SKM-1 (cell line): ENCODE measurements around the gene PALS1.
A peak's percentile ranks its signal among the peaks of the same experiment; 100 is the strongest.

Experiments used
- DNase-seq: peaks from one replicate; lab custom pipeline; 2025; ENCODE audit not compliant: unreplicated experiment; lab: John Stamatoyannopoulos, UW

The PALS1 gene

DNA sequence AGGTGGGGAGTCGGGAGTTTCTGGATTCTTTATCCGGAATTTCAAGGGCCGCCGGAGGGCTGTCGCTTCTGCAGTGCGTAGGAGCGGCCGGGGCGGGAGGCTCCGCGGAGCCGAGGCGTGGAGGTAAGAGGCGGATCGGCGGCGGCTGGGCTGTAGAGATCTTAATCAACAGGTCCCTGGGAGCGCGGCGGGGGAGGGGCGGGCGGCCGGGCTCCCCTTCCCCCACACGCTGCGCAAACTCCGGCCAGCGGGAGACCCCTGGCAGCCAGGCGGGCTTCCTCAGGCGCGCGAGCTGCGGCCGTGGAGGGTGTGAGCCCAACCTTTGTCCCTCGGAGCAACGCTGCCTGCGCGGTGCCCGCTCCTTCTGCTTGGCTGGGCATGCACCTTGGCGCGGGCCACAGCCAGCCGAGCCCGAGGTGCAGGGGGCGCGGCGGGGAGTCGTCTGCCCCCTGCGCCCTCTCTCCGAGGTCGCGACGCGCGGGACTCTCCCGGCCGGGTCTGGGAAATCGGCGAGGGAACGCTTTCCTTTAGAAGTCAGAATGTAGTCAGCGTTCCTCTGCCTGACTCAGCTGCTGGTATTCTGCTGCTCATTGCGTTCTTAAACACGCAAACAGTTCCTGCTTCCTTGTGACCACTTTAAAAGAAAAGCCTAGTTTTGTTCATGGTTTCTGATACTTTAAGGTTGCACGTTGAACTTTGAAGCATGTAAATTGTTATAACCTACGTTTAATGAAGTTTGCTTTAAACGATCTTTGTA is at the start of gene PALS1:
TSS of gene PALS1 (plus strand) at position 25 of the 757 bp plus-strand sequence. CDS start 37,736 bp downstream, outside the sequence.
- peak; percentile 2 for DNase-seq

DNA sequence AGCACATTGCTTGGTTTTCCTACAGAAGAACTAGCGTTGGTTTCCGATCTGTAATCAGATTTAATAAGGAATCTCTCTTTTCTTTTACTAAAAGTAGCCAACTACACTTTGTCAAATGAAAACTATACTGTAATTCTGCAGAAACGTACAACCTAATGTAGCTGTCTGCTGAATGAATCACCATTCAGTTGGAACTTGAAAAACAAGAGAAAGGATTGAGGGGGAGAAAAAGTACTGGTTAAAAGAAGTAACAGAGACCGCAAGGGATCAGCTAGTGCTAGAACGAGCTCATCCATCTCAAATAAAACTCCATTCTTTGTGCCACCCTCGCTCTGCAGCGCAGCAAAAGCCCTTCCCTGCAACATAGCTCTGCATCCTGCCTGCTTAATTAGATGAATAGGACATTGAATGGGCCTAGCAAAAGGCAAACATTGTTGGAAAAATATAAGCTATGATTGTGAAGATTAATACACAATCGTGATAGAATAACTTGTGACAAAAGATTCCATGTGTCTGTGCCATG is 49.4 kb upstream of the PALS1 start:
- DNase-seq = no peak

DNA sequence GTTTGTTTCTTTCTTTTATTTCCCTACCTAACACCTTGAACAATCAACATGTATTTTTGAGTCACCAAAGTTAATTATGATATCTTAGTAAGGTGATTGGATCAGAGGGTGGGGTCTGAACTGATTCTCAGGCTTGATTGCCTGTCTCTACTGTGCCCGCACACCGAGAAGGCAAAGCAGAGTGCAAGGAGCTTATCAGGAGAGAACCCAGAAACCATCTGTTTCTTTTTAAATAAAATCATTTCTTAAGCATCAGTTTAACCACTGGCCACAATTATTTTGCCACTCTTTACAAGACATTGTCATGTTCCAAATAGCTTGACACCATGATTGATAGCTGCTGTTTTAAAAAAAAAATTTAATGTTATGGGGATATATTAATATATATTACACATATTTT is 48.9 kb upstream of the PALS1 start:
- DNase-seq = no peak

DNA sequence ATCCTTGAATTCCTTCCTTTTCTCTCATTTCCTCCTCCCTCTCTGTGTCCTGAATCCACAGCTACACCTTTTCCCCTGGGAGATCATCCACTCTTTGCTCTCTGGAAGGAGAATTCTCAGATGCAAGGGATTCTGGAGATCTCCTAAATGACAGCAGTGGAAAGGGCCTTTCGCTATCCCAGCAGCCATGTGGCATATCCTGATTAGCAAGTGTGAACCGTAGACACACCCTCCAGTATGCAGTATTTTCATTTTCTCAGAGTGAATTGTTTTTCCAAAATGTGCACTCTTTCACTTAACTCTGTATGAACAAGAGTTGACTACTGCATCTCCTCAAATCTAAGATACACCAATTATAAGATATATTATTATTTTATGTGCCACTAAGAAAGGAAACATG is 46.0 kb upstream of the PALS1 start:
- DNase-seq = no peak

DNA sequence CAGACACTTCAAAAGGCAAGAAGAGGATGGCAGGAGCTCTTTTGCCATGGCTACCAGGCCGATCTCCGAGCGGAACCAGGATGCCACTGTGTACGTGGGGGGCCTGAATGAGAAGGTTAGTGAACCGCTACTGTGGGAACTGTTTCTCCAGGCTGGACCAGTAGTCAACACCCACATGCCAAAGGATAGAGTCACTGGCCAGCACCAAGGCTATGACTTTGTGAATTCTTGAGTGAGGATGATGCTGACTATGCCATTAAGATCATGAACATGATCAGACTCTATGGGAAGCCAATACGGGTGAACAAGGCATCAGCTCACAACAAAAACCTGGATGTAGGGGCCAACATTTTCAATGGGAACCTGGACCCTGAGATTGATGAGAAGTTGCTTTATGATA is 42.2 kb upstream of the PALS1 start:
- DNase-seq = no peak

DNA sequence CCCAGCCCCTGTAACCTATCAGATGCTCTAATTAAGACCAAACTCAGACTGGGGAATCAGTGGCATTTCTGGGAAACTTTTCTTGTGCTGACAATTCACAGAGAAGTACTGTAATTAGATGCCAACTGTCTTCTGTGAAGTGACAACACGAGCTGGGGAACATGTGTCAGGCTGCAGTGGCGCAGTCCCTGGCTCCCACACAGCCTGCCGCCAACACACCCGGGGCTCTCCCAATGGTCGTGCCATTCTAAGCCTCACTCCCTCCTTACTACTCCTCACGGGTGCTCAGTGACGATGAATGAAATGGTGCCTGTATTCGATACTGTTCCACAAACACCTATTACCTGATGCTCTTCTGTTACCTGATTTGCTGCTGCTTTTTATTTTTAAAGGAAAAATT is 33.4 kb upstream of the PALS1 start:
- DNase-seq = no peak

DNA sequence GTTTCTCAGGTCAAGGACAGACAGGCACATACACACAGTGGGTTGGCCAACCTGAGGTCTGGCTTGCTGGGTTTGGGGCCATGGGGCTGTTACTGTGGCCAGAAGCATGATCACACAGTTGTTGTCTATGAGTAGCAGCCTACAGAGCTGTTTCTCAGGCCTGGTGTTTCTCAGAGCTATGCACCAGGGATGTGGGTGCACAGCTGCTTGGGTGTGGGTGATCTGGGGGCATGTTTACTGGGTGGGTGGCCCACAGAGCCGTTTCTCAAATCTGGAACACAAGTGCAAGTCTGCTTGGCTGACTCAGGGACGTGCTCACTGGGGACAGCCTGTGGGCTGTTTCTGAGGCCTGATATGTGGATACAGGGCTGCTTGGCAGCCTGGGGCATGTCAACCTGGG is 23.1 kb upstream of the PALS1 start:
- no peak for DNase-seq

DNA sequence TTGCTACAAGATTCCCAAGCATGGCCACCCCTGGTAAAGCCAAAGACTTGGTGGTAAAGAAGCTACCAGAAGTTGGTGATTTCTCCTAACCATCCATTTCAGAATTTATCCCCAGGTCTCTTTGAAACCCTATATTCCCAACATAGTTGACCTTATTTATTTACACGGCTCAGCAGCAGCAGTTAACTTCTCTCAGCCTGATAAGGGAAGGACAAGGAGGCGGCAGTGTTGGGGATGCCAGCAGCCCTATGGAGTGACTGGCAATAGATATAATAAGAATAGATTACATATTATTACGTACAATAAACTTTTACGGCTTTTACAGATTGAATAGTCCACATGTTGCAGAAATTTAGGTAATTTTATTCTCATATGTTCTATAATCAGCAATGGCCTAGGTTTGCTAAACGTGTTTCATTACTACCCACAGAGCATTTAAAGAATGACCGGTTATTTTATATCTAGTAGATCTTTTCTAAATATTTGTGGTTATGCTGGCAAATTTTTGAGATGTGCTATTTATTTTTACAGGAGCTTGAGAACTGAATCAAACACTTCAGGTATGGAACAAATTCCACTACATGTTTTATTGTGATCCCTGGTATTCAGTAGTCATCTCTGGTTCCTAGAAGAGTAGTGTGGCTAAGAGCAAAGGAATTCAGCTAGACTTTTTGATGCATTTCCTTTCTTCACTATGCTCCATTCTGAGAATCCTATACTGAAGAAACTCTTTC is 19.8 kb upstream of the PALS1 start:
- no peak for DNase-seq

DNA sequence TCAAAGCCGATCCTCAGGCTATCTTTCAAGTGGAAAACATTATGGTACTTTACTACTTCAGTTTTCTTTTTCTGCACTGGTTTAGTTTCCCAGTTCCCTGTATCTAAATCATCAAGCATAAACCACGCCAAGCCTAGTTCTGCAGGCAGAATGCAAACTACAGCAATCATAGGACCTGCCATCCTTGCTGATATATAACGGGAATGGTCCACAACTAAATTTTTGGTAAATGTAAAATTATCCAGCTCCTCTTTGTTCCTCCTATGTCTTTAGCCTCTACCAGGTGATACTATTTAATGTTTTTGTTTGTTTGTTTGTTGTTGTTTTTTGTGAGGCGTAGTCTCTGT is 19.3 kb upstream of the PALS1 start:
- no peak for DNase-seq

DNA sequence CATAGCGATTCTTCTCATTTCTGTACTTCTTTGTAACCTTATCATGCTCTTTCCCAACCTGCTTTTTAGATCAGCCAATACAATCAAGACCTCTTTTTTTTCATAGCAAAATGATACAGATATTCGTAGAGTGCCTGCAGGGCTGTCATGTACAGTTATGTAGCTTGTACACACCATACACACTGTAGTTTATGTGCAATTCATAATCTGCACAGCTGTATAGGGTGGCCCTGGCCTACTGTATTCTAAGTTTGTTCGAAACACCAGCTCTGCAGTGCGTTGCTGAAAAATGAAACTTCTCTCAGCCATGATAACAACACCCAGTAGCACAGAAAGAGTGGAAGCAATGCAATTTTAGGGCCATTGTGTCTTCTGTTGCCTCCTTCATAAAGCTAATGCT is 15.7 kb upstream of the PALS1 start:
- DNase-seq = no peak

DNA sequence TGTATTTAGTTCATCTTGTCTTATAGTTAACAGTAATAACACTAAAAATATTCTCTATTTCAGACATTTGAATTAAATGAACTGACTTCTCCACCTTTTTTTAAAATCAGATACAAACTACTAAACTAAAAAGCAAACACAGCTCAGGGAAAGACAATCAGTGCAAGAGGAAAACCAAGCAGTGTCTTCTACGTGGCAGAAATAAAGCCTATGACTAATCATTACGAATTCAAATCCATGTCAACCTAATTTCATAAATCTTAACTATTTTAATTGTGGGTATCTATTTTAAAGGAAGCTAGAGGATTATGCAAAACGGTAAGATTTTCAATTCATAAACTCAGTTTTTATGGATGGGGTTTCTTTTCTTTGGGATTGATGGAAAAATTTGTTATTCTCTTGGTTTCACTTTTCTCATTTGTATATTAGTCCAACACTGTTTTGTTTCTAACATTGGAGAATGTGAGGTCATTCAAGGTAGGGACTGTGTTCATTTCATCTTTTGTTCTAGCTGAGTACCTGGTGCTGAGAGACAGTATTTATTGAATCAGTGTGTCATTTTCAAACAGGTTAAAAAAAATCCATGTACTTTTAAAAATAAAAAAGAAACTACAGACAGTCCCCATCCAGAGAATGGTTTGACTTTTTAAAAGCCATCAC is 12.8 kb upstream of the PALS1 start:
- DNase-seq = no peak

DNA sequence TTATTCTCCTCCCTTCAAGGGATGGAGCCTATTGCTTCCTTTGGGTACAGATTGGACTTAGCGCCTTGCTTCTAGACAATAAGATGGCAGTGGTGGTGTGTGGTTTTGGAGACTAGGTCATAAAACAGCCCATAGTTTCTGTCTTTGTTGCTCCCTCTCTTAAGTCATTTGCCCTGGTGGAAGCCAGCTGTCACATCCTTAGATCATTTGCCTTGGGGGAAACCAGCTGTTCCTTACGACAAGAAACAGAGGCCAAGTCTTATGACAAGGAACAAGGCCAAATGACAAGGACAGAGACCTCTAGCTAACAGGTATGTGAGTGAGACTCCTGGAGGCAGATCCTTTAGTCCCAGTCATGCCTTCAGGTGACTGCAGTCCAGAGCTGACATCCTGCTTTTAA is 9.2 kb upstream of the PALS1 start:
- DNase-seq = no peak

DNA sequence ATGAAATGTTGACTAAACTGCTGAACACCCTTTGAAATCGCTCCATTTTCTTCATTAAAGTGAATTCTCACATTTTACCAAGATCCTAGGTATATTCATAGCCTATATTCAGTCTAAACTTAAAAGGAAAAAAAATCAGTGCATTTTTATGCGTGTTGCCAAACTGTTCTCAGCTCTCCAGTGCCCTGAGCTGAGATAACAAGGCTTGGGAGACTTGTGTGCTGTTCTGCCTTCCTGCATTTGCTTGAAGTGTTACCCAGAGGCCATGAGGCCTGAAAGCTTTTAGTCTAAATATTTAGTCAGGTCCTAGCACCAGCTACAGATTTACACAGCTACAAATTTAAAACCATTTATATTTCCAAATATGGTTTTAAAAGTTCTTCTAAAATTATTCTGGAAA is 8.6 kb upstream of the PALS1 start:
- no peak for DNase-seq

DNA sequence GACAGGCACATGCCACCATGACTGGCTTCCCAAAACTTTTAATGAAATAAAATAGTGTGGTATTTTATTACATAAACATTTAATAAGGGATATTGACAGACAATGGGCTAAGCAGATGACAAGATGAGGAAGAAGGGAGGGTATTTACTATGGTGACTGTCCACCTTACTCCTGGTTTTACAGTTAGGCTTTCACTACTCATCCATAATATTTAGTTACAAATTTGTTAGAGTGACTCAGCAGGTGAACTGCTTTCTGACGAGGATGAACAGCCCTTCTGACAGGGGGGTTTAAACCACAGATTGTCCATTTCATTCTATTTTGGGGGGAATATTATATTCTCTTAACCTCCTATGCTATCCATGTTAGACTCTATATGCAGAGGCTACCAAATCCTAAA is 3.6 kb upstream of the PALS1 start:
- DNase-seq = no peak

DNA sequence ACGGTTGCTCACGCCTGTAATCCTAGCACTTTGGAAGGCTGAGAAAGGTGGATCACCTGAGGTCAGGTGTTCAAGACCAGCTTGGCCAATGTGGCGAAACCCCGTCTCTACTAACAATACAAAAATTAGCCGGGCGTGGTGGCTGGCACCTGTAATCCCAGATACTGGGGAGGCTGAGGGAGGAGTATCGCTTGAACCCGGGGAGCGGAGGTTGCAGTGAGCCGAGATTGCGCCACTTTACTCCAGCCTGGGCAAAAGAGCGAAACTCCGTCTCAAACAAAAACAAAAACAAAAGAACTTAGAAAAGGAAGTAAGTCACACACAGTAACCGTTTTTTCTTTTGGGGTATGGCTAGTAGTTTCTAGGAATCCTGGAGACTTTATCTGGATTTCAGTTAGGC is 1.7 kb upstream of the PALS1 start:
- no peak for DNase-seq

DNA sequence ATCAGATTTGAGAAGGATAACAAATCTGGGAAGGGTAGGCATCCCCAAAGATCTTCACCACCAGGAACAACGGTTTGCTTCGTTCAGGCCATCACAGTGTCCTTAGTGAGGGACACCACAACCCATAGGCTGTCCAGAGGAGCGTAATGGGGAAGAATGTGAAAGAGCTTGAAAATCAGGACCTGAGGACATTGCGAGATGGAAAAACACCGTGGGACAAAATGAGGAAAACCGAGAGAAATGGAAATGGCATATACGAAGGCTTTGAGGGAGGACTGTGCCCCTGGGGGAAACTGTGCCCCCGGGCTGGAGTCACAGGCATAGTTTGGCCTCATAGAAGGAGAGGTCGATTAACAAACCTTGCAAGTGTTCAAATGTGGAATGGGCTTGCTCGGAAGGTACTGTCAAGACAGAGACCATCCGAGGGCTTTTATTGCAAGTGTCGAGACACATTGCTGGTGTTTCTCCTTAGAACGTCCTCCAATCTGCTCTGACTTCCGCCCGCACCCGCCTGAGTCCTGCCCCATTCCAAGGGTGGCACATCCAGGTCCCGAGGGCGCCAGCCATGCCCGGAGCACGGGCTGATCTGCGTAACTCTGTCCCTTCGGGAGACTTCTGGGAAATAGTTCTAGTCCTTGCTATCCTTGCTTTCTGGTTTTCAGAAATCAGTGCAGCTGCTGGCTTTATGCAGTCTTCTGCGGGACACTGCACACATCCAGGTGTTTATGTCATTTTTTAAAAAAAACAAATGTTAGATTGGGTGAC is 885 bp upstream of the PALS1 start:
- no peak for DNase-seq

DNA sequence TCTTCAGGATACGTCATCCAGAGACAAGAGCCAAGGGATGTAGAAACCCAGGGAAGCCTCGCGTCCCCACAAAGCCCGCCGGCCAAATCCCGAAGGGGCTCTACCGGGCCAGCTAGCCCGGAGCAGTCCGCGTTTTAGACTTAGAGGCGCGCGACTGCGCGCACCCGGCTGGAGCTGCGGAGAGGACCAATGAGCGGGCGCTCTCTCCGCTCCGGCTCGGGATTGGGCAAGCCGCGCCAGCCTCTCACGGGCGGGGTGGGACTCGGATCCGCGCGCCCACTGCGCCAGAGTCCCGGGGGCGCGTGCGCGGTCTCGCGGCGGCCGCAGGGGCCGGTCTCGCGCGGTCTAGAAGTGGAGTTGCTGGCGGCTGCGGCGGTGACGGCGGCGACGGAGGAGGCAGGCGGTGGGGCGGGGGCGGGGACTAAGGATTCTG is 241 bp upstream of the PALS1 start:
- DNase-seq = peak; percentile 54

DNA sequence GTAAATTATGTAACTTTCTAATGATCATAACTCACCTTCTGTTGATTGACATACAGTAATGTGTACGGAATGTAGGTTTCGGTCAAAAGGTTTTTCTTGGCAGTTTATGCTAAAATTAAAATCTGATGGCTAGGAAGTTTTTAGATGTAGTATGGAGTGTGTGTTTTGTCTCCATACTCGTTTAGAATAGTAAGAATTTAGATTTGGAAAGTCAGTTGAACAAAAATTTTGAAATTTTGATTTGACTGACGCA is 859 bp downstream of the PALS1 start:
- DNase-seq = no peak

DNA sequence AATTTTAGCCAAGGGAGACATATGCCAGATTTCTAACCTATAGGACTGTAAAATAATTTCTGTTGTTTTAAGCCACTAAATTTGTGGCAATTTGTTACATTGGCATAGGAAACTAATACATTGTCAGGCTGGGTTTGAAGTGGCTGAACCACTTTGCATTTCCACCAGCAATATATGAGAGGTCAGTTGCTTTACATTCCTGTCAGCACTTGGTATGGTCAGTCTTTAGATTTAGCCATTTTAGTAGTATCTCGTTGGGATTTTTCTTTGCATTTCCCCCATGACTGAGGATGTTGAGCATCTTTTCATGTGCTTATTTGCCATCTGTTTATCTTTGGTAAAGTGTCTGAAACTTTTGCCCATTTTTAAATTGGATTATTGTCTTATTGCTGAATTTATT is 3.9 kb downstream of the PALS1 start:
- DNase-seq = no peak

DNA sequence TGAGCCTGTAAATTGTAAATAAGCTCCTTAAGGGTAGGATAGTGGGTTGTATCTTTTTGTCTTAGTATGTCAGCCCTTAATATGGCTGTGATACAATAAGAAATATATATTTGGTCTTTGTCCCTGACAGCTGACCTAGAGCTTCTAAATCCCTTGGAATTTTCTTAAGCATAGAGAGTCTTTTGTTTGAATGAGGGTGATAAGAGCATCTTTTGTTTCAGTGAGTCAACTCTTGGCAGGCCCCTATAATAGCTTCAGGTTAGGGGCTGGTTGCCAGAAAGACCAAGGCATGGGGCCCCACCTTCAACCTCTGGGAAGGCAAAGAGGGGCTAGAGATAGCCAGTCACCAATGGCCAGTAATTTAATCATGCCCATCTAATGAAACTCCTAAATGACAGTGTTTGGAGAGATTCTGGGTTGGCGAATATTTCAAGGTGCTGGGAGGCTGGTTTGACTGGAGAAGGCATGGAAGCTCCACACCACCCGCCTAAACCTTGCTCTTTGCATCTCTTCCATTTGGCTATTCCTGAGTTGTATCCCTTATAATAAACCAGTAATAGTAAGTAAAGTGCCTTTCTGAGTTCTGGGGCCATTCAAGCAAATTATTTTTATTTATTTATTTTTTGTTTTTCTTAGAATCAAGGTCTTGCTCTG is 10.5 kb downstream of the PALS1 start:
- DNase-seq = no peak

DNA sequence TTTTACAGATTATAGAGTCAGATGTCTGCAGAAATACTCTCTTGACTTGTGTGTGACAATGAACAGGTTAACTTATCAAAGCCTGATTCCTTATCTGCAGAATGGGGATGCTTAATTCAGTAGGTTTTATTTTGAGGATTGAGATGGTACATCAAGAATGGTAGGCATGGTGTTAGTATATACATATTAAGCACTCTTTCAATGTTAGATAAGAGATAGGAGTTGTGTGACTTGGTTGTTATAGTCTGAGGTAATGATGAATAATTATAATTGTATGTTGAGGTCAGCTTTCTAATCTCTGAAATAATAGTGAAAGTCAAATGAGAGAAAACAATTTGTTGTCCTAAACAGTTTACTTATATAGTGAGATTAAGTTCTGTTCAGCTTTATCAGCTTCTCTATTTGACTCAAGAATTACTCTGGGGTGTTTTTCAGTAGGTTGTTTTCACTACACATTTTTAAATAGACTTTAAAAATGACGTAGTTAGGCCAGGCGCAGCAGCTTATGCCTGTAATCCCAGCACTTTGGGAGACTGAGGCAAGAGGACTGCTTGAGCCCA is 11.9 kb downstream of the PALS1 start:
- no peak for DNase-seq
